ENCODE measurements around the gene PEX10. TPM values are rescaled to one million over a fixed set of nuclear protein-coding genes. Genes with fewer than 3 reads are reported as not detected.

Gene PEX10
- total RNA-seq, 1 experiment from 2014 or later, result 36.1 TPM

DNA sequence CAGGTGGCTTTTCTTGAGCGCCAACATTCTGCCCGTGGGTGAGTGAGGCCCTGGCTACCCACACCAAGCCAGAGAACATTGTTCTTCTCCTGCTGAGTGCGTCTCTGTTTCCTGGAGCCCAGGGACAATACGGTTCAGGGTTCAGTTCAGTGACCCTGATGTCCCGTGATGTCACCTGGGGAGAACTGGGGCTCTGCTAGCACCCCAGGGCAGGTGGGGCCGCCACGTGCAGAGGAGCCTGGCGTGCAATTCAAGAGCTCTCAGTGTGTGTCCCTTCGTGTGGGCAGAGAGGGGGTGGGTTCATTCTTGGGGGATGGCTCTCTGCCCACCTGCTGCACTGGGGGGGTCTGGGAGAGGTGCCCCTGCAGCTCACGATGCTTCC lies 18.2 kb upstream of the PEX10 start:
- Mint-ChIP-seq H3K36me3 (ENCODE audit: insufficient read depth, unreplicated experiment) (peaks cover 13% of the 10 kb centered on the region), H3K9me3 (ENCODE audit: unreplicated experiment) (no peaks in the 10 kb centered on the region), H3K27me3 (ENCODE audit: insufficient read depth, unreplicated experiment) (no peaks in the 10 kb centered on the region), H3K27ac (ENCODE audit: low read depth, unreplicated experiment) (no peak overlapping the region), H3K4me1 (ENCODE audit: insufficient read depth, unreplicated experiment) (no peaks in the 10 kb centered on the region), H3K4me3 (ENCODE audit: unreplicated experiment) (peak overlapping the region; percentile 57)
- intact Hi-C loops (cut with micrococcal nuclease), result no loop called here
- ChIA-PET POLR2A (interaction anchor here (1.4 kb wide), 1 partner anchor 96 kb away, joined by 6 read pairs; the partner anchor contains the start of gene PANK4), CTCF (interaction anchor here (0.7 to 2.8 kb wide), 8 partner anchors 15 to 995 kb away, joined by 3 to 14 read pairs (median 4); no protein-coding TSS in a partner anchor)
- TF ChIP-seq, protein P1, sequence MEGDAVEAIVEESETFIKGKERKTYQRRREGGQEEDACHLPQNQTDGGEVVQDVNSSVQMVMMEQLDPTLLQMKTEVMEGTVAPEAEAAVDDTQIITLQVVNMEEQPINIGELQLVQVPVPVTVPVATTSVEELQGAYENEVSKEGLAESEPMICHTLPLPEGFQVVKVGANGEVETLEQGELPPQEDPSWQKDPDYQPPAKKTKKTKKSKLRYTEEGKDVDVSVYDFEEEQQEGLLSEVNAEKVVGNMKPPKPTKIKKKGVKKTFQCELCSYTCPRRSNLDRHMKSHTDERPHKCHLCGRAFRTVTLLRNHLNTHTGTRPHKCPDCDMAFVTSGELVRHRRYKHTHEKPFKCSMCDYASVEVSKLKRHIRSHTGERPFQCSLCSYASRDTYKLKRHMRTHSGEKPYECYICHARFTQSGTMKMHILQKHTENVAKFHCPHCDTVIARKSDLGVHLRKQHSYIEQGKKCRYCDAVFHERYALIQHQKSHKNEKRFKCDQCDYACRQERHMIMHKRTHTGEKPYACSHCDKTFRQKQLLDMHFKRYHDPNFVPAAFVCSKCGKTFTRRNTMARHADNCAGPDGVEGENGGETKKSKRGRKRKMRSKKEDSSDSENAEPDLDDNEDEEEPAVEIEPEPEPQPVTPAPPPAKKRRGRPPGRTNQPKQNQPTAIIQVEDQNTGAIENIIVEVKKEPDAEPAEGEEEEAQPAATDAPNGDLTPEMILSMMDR (IDR thresholded peaks at IDR 0.05; ENCODE audit: unreplicated experiment), result no peak
- no peak for DNase-seq (ENCODE audit: unreplicated experiment)
- no TSS peak for BruUV-seq (replicated peaks)

DNA sequence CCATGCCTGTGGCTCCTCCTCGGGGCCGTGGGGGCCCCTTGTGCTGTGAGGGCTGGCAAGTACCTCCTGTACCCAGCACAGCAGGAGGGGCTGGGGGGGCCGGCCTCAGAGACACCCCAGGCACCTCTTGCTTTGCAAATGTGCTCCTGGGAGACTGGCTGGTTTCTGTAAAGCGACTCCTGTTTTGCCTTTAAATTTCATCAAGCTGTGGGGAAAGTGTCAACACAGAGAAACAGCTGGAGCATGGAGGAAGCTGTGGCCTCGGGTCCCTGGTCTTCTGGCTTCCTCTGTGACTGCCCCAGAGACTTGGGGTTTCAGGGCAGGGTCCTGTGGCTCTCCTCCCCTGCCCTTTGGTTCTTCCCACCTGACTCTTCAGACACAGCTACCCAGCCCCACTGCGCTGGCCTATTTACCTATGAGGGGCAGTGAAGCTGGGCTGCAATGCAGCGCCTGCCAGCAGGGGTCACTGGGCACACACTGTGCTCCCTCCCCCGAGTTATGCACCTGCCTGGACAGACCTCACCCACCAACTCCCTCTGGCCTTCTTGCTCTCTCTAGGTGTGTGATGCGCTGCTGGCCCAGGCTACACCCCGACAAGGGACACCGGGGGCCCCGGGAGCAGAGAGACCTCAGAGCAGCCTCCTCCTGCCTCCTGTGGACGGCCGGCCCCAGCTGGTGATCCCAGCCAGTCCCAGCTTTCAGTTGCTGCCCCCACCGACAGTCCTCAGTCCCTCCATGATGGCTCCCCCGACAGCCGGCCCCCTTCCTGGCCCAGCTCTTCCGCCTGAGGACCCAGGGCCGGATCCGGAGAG lies 17.6 kb upstream of the PEX10 start:
- H3K9me3 Mint-ChIP-seq (ENCODE audit: unreplicated experiment), result no peaks in the 10 kb centered on the region
- CTCF ChIA-PET, result interaction anchor here (1.0 to 2.8 kb wide), 7 partner anchors 14 to 995 kb away, joined by 3 to 14 read pairs (median 4); no protein-coding TSS in a partner anchor

DNA sequence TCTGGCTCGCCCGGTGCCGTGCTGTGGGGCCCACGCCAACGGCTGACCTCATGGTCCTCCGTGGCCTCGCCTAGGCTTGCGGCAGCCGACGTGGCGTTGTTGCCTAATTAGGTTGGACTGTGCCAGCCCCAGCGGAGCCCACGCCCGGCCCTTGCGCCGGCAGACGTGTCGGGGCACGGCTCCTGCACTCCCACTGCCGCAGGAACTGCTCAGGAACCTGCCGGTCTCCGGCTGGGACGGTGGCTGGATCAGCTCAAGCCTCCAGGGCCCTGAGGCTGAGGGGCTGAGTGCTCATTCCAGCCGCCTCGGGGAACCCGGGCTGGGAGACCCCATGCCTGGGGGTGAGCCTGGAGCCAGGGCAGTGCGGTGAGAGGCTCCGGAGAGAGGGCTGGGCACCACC lies 16.1 kb upstream of the PEX10 start:
- POLR2A ChIA-PET, result interaction anchor here (0.6 to 2.6 kb wide), 9 partner anchors 15 to 197 kb away, joined by 3 to 12 read pairs (median 4); partner anchors contain the start of genes MORN1, PANK4, PEX10 and RER1
- intact Hi-C loops (cut with micrococcal nuclease), result no loop called here
- no peaks in the 10 kb centered on the region for H3K27me3 Mint-ChIP-seq (ENCODE audit: insufficient read depth, unreplicated experiment)
- peaks cover under 1% of the 10 kb centered on the region for H3K9me3 Mint-ChIP-seq (ENCODE audit: unreplicated experiment)
- H3K27ac Mint-ChIP-seq (ENCODE audit: low read depth, unreplicated experiment), result peak overlapping the region; percentile 90
- H3K4me1 Mint-ChIP-seq (ENCODE audit: insufficient read depth, unreplicated experiment), result no peaks in the 10 kb centered on the region
- peak overlapping the region; percentile 77 for H3K4me3 Mint-ChIP-seq (ENCODE audit: unreplicated experiment)
- CTCF ChIA-PET, result interaction anchor here (0.6 to 3.9 kb wide), 5 partner anchors 13 to 791 kb away, joined by 3 to 21 read pairs (median 3); no protein-coding TSS in a partner anchor
- TF ChIP-seq, protein P1 (IDR thresholded peaks at IDR 0.05; ENCODE audit: unreplicated experiment), result no peak
- BruUV-seq (replicated peaks), result no TSS peak
- DNase-seq (ENCODE audit: unreplicated experiment), result peak; percentile 79
- peaks cover 5% of the 10 kb centered on the region for H3K36me3 Mint-ChIP-seq (ENCODE audit: insufficient read depth, unreplicated experiment)

More for the DNA sequence above, 17.6 kb upstream of the PEX10 start:
- POLR2A ChIA-PET, result interaction anchor here (0.6 to 2.6 kb wide), 5 partner anchors 17 to 105 kb away, joined by 3 to 12 read pairs (median 6); partner anchors contain the start of genes PANK4 and PEX10
- intact Hi-C loops (cut with micrococcal nuclease), result no loop called here
- no peaks in the 10 kb centered on the region for H3K27me3 Mint-ChIP-seq (ENCODE audit: insufficient read depth, unreplicated experiment)
- no peaks in the 10 kb centered on the region for H3K4me1 Mint-ChIP-seq (ENCODE audit: insufficient read depth, unreplicated experiment)
- BruUV-seq (replicated peaks), result no TSS peak
- peak overlapping the region; percentile 77 for H3K4me3 Mint-ChIP-seq (ENCODE audit: unreplicated experiment)
- DNase-seq (ENCODE audit: unreplicated experiment), result no peak
- peaks cover 8% of the 10 kb centered on the region for H3K36me3 Mint-ChIP-seq (ENCODE audit: insufficient read depth, unreplicated experiment)
- no peak overlapping the region for H3K27ac Mint-ChIP-seq (ENCODE audit: low read depth, unreplicated experiment)
- TF ChIP-seq, protein P1 (IDR thresholded peaks at IDR 0.05; ENCODE audit: unreplicated experiment), result peak; percentile 47

DNA sequence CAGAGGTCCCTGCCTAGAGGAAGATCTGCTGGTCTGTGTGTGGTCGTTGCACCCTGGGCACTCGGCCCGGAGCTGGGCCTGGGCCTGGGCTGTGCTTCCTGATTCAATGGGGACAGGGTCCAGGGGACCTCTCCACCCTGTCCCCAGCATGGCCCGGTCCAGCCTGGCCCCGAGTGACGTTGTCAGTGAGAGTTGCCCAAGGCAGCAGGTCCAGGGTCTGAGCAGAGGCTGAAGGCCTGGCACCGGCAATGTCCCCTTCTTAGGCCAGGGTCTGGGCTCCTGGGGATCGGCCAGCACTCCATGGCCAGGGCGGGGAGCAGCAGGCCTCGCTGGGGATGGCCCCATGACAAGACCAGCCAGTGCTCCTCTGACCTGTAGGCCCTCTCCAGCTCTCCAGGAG lies 15.6 kb upstream of the PEX10 start:
- DNase-seq (ENCODE audit: unreplicated experiment), result no peak
- CTCF ChIA-PET, result interaction anchor here (0.5 to 3.9 kb wide), 6 partner anchors 13 to 1056 kb away, joined by 3 to 21 read pairs (median 3); no protein-coding TSS in a partner anchor

More for the DNA sequence above, 15.6 kb upstream of the PEX10 start:
- H3K27ac Mint-ChIP-seq (ENCODE audit: low read depth, unreplicated experiment), result peak overlapping the region; percentile 90
- BruUV-seq (replicated peaks), result no TSS peak
- intact Hi-C loops (cut with micrococcal nuclease), result no loop called here
- H3K9me3 Mint-ChIP-seq (ENCODE audit: unreplicated experiment), result peaks cover 6% of the 10 kb centered on the region
- TF ChIP-seq, protein P1 (IDR thresholded peaks at IDR 0.05; ENCODE audit: unreplicated experiment), result no peak
- H3K36me3 Mint-ChIP-seq (ENCODE audit: insufficient read depth, unreplicated experiment), result peaks cover 4% of the 10 kb centered on the region
- no peaks in the 10 kb centered on the region for H3K27me3 Mint-ChIP-seq (ENCODE audit: insufficient read depth, unreplicated experiment)
- no peaks in the 10 kb centered on the region for H3K4me1 Mint-ChIP-seq (ENCODE audit: insufficient read depth, unreplicated experiment)
- POLR2A ChIA-PET, result interaction anchor here (1.0 to 2.6 kb wide), 6 partner anchors 15 to 158 kb away, joined by 3 to 12 read pairs (median 6); partner anchors contain the start of genes PANK4 and PEX10
- no peak overlapping the region for H3K4me3 Mint-ChIP-seq (ENCODE audit: unreplicated experiment)
